IMR-90 (cell line): ENCODE data around the gene KRTAP5-5. TPM values are rescaled to one million over a fixed set of nuclear protein-coding genes. Genes with fewer than 3 reads are reported as not detected.

Experiments used
- ATAC-seq: fragments of 200-7000 bp; cut with Tn5 transposase; 2 replicates; pipeline ENCODE4 v1.9.1; 2020; ENCODE audit warnings: low read depth, mild to moderate bottlenecking, moderate library complexity
- BruUV-seq: library from RNA; stranded (reverse); fragments of 400-500 nt; replicated peaks from 2 replicates; lab custom pipeline; 2021; lab: Mats Ljungman, UMichigan
- CTCF ChIA-PET: fragments of 300-600 bp; formaldehyde crosslinking; extraction: SDS; loops from one replicate; lab custom pipeline; 2021; ENCODE audit warnings: antibody characterized with exemption; lab: Yijun Ruan, JAX
- POLR2A ChIA-PET: fragments of 300-600 bp; sonication (Branson Sonifier 250); formaldehyde crosslinking; loops from one replicate; lab custom pipeline; 2022; ENCODE audit warnings: antibody characterized with exemption; ENCODE audit not compliant: unreplicated experiment; lab: Charles Lee
- DNase-seq: peaks from one replicate; pipeline ENCODE4 v3.0.0; 2013
- H2AFZ ChIP-seq: replicated peaks from 2 replicates; pipeline ENCODE3; 2013; ENCODE audit warnings: low read length, mild to moderate bottlenecking; ENCODE audit not compliant: poor library complexity
- H2AK5ac ChIP-seq: 2 replicates; pipeline ENCODE4 v1.6.1; 2013; ENCODE audit warnings: low read depth, low read length, inconsistent platforms
- H2AK9ac ChIP-seq: replicated peaks from 2 replicates; pipeline ENCODE3; 2013; ENCODE audit warnings: mild to moderate bottlenecking, low read depth, low read length, moderate library complexity; ENCODE audit not compliant: poor library complexity
- H2BK120ac ChIP-seq: 2 replicates; pipeline ENCODE4 v1.6.1; 2013; ENCODE audit warnings: low read depth, low read length, inconsistent platforms
- H2BK15ac ChIP-seq: 3 replicates; pipeline ENCODE4 v1.6.1; 2013; ENCODE audit warnings: low read depth, low read length, inconsistent platforms
- H2BK20ac ChIP-seq: 2 replicates; pipeline ENCODE4 v1.6.1; 2013; ENCODE audit warnings: low read depth, mild to moderate bottlenecking, inconsistent platforms, low read length, moderate library complexity
- H2BK5ac ChIP-seq: 2 replicates; pipeline ENCODE4 v1.6.1; 2013; ENCODE audit warnings: mild to moderate bottlenecking, low read depth, low read length, inconsistent platforms; ENCODE audit not compliant: poor library complexity, severe bottlenecking
- H3K14ac ChIP-seq: replicated peaks from 2 replicates; pipeline ENCODE4 v1.6.1; 2013; ENCODE audit warnings: low read depth, low read length, inconsistent platforms
- H3K18ac ChIP-seq: 2 replicates; pipeline ENCODE4 v1.6.1; 2013; ENCODE audit warnings: low read depth, low read length, control low read depth
- H3K23ac ChIP-seq: 2 replicates; pipeline ENCODE4 v1.6.1; 2013; ENCODE audit warnings: low read depth, low read length, inconsistent platforms
- H3K27ac ChIP-seq: 2 replicates; pipeline ENCODE4 v1.5.1; 2013; ENCODE audit warnings: mild to moderate bottlenecking, control low read depth, low read length; ENCODE audit not compliant: insufficient read depth
- H3K27me3 ChIP-seq: 2 replicates; pipeline ENCODE4 v1.6.1; 2013; ENCODE audit warnings: low read length; ENCODE audit not compliant: control insufficient read depth, insufficient read depth
- H3K36me3 ChIP-seq: 2 replicates; pipeline ENCODE4 v1.6.1; 2013; ENCODE audit warnings: low read length, mixed read lengths; ENCODE audit not compliant: control insufficient read depth, insufficient read depth
- H3K4ac ChIP-seq: 2 replicates; pipeline ENCODE4 v1.6.1; 2013; ENCODE audit warnings: low read depth, low read length, inconsistent platforms
- H3K4me1 ChIP-seq: 2 replicates; pipeline ENCODE4 v1.6.1; 2013; ENCODE audit warnings: low read length, mixed read lengths; ENCODE audit not compliant: control insufficient read depth, insufficient read depth
- H3K4me2 ChIP-seq: 2 replicates; pipeline ENCODE4 v1.6.1; 2013; ENCODE audit warnings: low read depth, mild to moderate bottlenecking, control low read depth, low read length, moderate library complexity
- H3K4me3 ChIP-seq: 2 replicates; pipeline ENCODE4 v1.5.1; 2013; ENCODE audit warnings: low read depth, mild to moderate bottlenecking, control low read depth, low read length, moderate library complexity; ENCODE audit not compliant: insufficient read depth
- H3K56ac ChIP-seq: 2 replicates; pipeline ENCODE4 v1.6.1; 2013; ENCODE audit warnings: low read length, inconsistent platforms; ENCODE audit not compliant: insufficient read depth; ENCODE audit errors: extremely low read depth
- H3K79me1 ChIP-seq, 2 experiments: 2 replicates each; pipeline ENCODE4 v1.6.1; 2013; ENCODE audit warnings: low read length in 2 of 2, inconsistent platforms in 1 of 2, low read depth in 1 of 2
- H3K9ac ChIP-seq: 2 replicates; pipeline ENCODE4 v1.6.1; 2013; ENCODE audit warnings: low read depth, low read length, control low read depth
- H3K9me1 ChIP-seq: 2 replicates; pipeline ENCODE4 v1.6.1; 2013; ENCODE audit warnings: low read length, inconsistent platforms; ENCODE audit not compliant: insufficient read depth
- H3K9me3 ChIP-seq: 2 replicates; pipeline ENCODE4 v1.6.1; 2013; ENCODE audit warnings: low read length; ENCODE audit not compliant: control insufficient read depth, insufficient read depth
- H4K20me1 ChIP-seq: 2 replicates; pipeline ENCODE4 v1.6.1; 2013; ENCODE audit warnings: low read length, inconsistent platforms; ENCODE audit not compliant: insufficient read depth
- H4K5ac ChIP-seq: 2 replicates; pipeline ENCODE4 v1.6.1; 2013; ENCODE audit warnings: mild to moderate bottlenecking, low read depth, low read length, control low read depth
- H4K8ac ChIP-seq, 2 experiments: 2 replicates each; pipeline ENCODE4 v1.6.1; 2013; ENCODE audit warnings: low read depth in 2 of 2, low read length in 2 of 2, control low read depth in 1 of 2, inconsistent platforms in 1 of 2
- H4K91ac ChIP-seq: 2 replicates; pipeline ENCODE4 v1.6.1; 2013; ENCODE audit warnings: low read depth, low read length, inconsistent platforms; ENCODE audit not compliant: insufficient read depth
- CHD1 ChIP-seq: IDR thresholded peaks from 2 replicates; pipeline ENCODE4 v1.6.1; 2012; ENCODE audit warnings: low read depth, low read length, improper control_type of control experiment
- CTCF ChIP-seq: conservative IDR thresholded peaks from 2 replicates; pipeline ENCODE4 v1.5.1; 2012; ENCODE audit warnings: mild to moderate bottlenecking, low read depth, low read length, improper control_type of control experiment
- ELK1 ChIP-seq: fragments of 150-350 bp; IDR thresholded peaks from 2 replicates; pipeline ENCODE4 v1.6.1; 2016; ENCODE audit warnings: low read depth, mild to moderate bottlenecking, low read length, moderate library complexity, borderline replicate concordance
- FOS ChIP-seq: fragments of 150-350 bp; IDR thresholded peaks from 2 replicates; pipeline ENCODE4 v1.6.1; 2016; ENCODE audit warnings: low read depth, low read length
- MAZ ChIP-seq: IDR thresholded peaks from 2 replicates; pipeline ENCODE4 v1.6.1; 2012; ENCODE audit warnings: low read depth, mild to moderate bottlenecking, low read length, improper control_type of control experiment, moderate library complexity, borderline replicate concordance
- NFE2L2 ChIP-seq: fragments of 150-350 bp; IDR thresholded peaks from 2 replicates; pipeline ENCODE4 v1.6.1; 2016; ENCODE audit warnings: low read depth, mild to moderate bottlenecking, low read length
- RAD21 ChIP-seq: IDR thresholded peaks from 2 replicates; pipeline ENCODE4 v1.6.1; 2012; ENCODE audit warnings: low read length, improper control_type of control experiment
- RCOR1 ChIP-seq: IDR thresholded peaks from 2 replicates; pipeline ENCODE4 v1.6.1; 2012; ENCODE audit warnings: mild to moderate bottlenecking, low read length, improper control_type of control experiment; ENCODE audit not compliant: insufficient replicate concordance
- RFX5 ChIP-seq: IDR thresholded peaks from 2 replicates; pipeline ENCODE4 v1.8.0; 2012; ENCODE audit warnings: low read depth, mild to moderate bottlenecking, low read length, moderate library complexity
- SMC3 ChIP-seq: fragments of 150-350 bp; IDR thresholded peaks from 2 replicates; pipeline ENCODE4 v1.6.1; 2016; ENCODE audit warnings: low read depth, mild to moderate bottlenecking, antibody characterized with exemption, low read length, moderate library complexity
- USF2 ChIP-seq: fragments of 150-350 bp; IDR thresholded peaks from 2 replicates; pipeline ENCODE4 v1.6.1; 2017; ENCODE audit warnings: mild to moderate bottlenecking, antibody characterized with exemption, low read length, low read depth
- WGBS, 2 experiments: methylation state at CpG; one replicate each; pipeline versions ENCODE4 v1.1.5 to v1.1.7; 2013; ENCODE audit warnings: missing lambda C conversion rate in 2 of 2; ENCODE audit not compliant: insufficient read length in 1 of 2; ENCODE audit errors: extremely low coverage in 2 of 2; 5-methylcytosine and 5-hydroxymethylcytosine counted together
- dilution Hi-C: fragments of 300-500 bp; cut with HindIII; formaldehyde crosslinking; loops from one replicate; pipeline ENCODE4 v1.14.3; 2018; ENCODE audit warnings: low sequenced_read_pairs; ENCODE audit not compliant: unreplicated experiment
- in situ Hi-C: fragments of 300-500 bp; cut with MboI; formaldehyde crosslinking; loops from 3 replicates; pipeline ENCODE4 v1.14.3; 2019; ENCODE audit warnings: low sequenced_read_pairs, inconsistent platforms, mixed read lengths
- intact Hi-C: fragments of 100-400 bp; cut with micrococcal nuclease; formaldehyde crosslinking; loops from 2 replicates; pipeline ENCODE4 v1.10.0; 2022
- polyA plus RNA-seq, 3 experiments: library from polyadenylated mRNA; depleted of rRNA; stranded (reverse); fragments of >200 nt; gene quantifications; 2 replicates each; pipeline ENCODE4 v1.2.3, GENCODE V29; 2012; ENCODE audit warnings: low replicate concordance in 1 of 3
- total RNA-seq: library from RNA; depleted of rRNA; stranded (reverse); fragments of >200 nt; gene quantifications from 2 replicates; pipeline ENCODE4 v1.2.3, GENCODE V29; 2012

The KRTAP5-5 gene
- total and polyA plus RNA-seq, 2 of the 4 experiments (the other 2 are of a cell fraction), result not detected

GRCh38 chr11:1597331-1597993, 32.1 kb upstream of the KRTAP5-5 start:
- no peak overlapping the region for H3K18ac ChIP-seq
- DNase-seq (no peak), ATAC-seq (no peak)
- no peak overlapping the region for H4K8ac ChIP-seq
- no peaks in the 10 kb centered on the region for H3K79me1 ChIP-seq
- H3K56ac ChIP-seq, result no peak overlapping the region
- H2BK15ac ChIP-seq, result no peak overlapping the region
- intact Hi-C loops (no loop called here), dilution Hi-C loops (no loop called here), in situ Hi-C loops (no loop called here)
- H3K27me3 ChIP-seq, result peaks cover 43% of the 10 kb centered on the region
- H2AK9ac ChIP-seq, result no peak overlapping the region
- H3K4me2 ChIP-seq, result no peak overlapping the region
- H3K4me3 ChIP-seq, result no peak overlapping the region
- no peak overlapping the region for H2BK5ac ChIP-seq
- H4K91ac ChIP-seq, result no peak overlapping the region
- TF ChIP-seq SMC3, result no peak
- no peak for TF ChIP-seq MAZ
- no peak for TF ChIP-seq RAD21
- TF ChIP-seq CHD1, result no peak
- no peak for TF ChIP-seq FOS
- TF ChIP-seq ELK1, result no peak
- no peak for TF ChIP-seq USF2
- no peak for TF ChIP-seq RFX5
- no peak for TF ChIP-seq RCOR1
- TF ChIP-seq CTCF, result no peak
- no peak for TF ChIP-seq NFE2L2
- ChIA-PET POLR2A (no interaction called here), CTCF (no interaction called here)
- H3K9ac ChIP-seq, result no peak overlapping the region
- H3K27ac ChIP-seq, result no peak overlapping the region
- no peak overlapping the region for H2BK120ac ChIP-seq
- no peak overlapping the region for H2AK5ac ChIP-seq
- 60% methylated on average over 6 of the region's 10 CpGs; no CpG with 5 or more reads in 1 of the 2 experiments for WGBS, 2 experiments
- no peaks in the 10 kb centered on the region for H4K20me1 ChIP-seq
- H3K23ac ChIP-seq, result no peak overlapping the region
- H2BK20ac ChIP-seq, result no peak overlapping the region
- H3K4ac ChIP-seq, result no peak overlapping the region
- BruUV-seq, result no TSS peak
- H3K36me3 ChIP-seq, result no peaks in the 10 kb centered on the region
- H3K9me3 ChIP-seq, result no peaks in the 10 kb centered on the region
- H3K4me1 ChIP-seq, result no peaks in the 10 kb centered on the region
- no peak overlapping the region for H3K14ac ChIP-seq
- no peak overlapping the region for H4K5ac ChIP-seq
- no peaks in the 10 kb centered on the region for H3K9me1 ChIP-seq
- H2AFZ ChIP-seq, result no peak overlapping the region
